Fibroblast of lung (primary cell): ENCODE measurements around the gene RTKN2. TPM values are rescaled to one million over a fixed set of nuclear protein-coding genes. Genes with fewer than 3 reads are reported as not detected.

Experiments used
- DNase-seq, 2 donors: peaks; one replicate each; pipeline versions ENCODE4 v3.0.0 to v3.0.0-alpha.2; 2010; ENCODE audit warnings: low read depth in 2 of 2
- H2AFZ ChIP-seq: 2 replicates; pipeline ENCODE4 v1.5.1; 2012; ENCODE audit warnings: low read length, control low read depth, inconsistent platforms
- H3K27ac ChIP-seq: 2 replicates; pipeline ENCODE4 v1.5.1; 2011; ENCODE audit warnings: low read length, control low read depth; ENCODE audit not compliant: insufficient read depth
- H3K27me3 ChIP-seq: 2 replicates; pipeline ENCODE4 v1.5.1; 2011; ENCODE audit warnings: mild to moderate bottlenecking, low read length; ENCODE audit not compliant: control insufficient read depth, insufficient read depth
- H3K36me3 ChIP-seq: 2 replicates; pipeline ENCODE4 v1.5.1; 2011; ENCODE audit warnings: low read length; ENCODE audit not compliant: control insufficient read depth, insufficient read depth
- H3K4me1 ChIP-seq: 2 replicates; pipeline ENCODE4 v1.5.1; 2011; ENCODE audit warnings: low read length; ENCODE audit not compliant: control insufficient read depth, insufficient read depth; ENCODE audit errors: extremely low read depth
- H3K4me2 ChIP-seq: 2 replicates; pipeline ENCODE4 v1.5.1; 2011; ENCODE audit warnings: low read length, control low read depth; ENCODE audit not compliant: insufficient read depth; ENCODE audit errors: extremely low read depth
- H3K4me3 ChIP-seq, 4 experiments: fragments of 200-600 bp in 1 of 4; sonication (generic) in 1 of 4; replicated peaks in 1 of 4; 2 replicates each; pipeline ENCODE4 v1.5.1; 2011 to 2016; ENCODE audit warnings: low read length in 4 of 4, low read depth in 3 of 4, mild to moderate bottlenecking in 3 of 4, control low read depth in 2 of 4, inconsistent platforms in 1 of 4, mixed read lengths in 1 of 4; ENCODE audit not compliant: insufficient read depth in 1 of 4; ENCODE audit errors: control extremely low read depth in 1 of 4
- H3K79me2 ChIP-seq: 2 replicates; pipeline ENCODE4 v1.5.1; 2012; ENCODE audit warnings: mild to moderate bottlenecking, low read length, inconsistent platforms; ENCODE audit not compliant: control insufficient read depth, insufficient read depth
- H3K9ac ChIP-seq: 2 replicates; pipeline ENCODE4 v1.5.1; 2011; ENCODE audit warnings: mild to moderate bottlenecking, low read length, control low read depth; ENCODE audit not compliant: insufficient read depth
- H3K9me3 ChIP-seq: 2 replicates; pipeline ENCODE4 v1.5.1; 2012; ENCODE audit warnings: low read depth, low read length; ENCODE audit not compliant: control insufficient read depth, insufficient read depth
- H4K20me1 ChIP-seq: 2 replicates; pipeline ENCODE4 v1.5.1; 2011; ENCODE audit warnings: low read length; ENCODE audit not compliant: control insufficient read depth, insufficient read depth; ENCODE audit errors: extremely low read depth
- CTCF ChIP-seq, 2 donors: IDR thresholded peaks in 1 of 2; conservative IDR thresholded peaks in 1 of 2; 1 replicate in 1 of 2; 2 replicates in 1 of 2; pipeline ENCODE4 v1.5.1; 2011 to 2012; ENCODE audit warnings: low read length in 2 of 2, control low read depth in 1 of 2, inconsistent platforms in 1 of 2, low read depth in 1 of 2, mild to moderate bottlenecking in 1 of 2
- EZH2 ChIP-seq: IDR thresholded peaks from 2 replicates; pipeline ENCODE4 v1.5.1; 2012; ENCODE audit warnings: low read length, control low read depth, mild to moderate bottlenecking; ENCODE audit errors: missing control alignments
- polyA plus RNA-seq, 2 donors: library from polyadenylated mRNA; depleted of rRNA in 1 of 2; stranded (reverse) in 1 of 2; unstranded in 1 of 2; fragments of >200 nt; gene quantifications; 2 replicates each; pipeline ENCODE4 v1.2.1, GENCODE V29; 2011 to 2012; ENCODE audit warnings: missing spikeins in 1 of 2
- total RNA-seq: library from RNA; depleted of rRNA; stranded (reverse); fragments of >200 nt; gene quantifications from 2 replicates; pipeline ENCODE4 v1.2.1, GENCODE V29; 2014

RTKN2 gene
- total and polyA plus RNA-seq, 2 donors (not counting 1 experiment from before 2014, with no cell fraction given): 1.1 to 1.2 TPM

GRCh38 chr10:62305813-62306212 lies 37.2 kb upstream of the RTKN2 start:
- Histone ChIP-seq H3K9me3 (no peaks in the 10 kb centered on the region), H3K27ac (no peak overlapping the region), H4K20me1 (no peaks in the 10 kb centered on the region), H3K79me2 (no peaks in the 10 kb centered on the region), H3K4me1 (no peaks in the 10 kb centered on the region), H3K9ac (no peak overlapping the region), H2AFZ (no peak overlapping the region), H3K4me2 (no peak overlapping the region), H3K36me3 (no peaks in the 10 kb centered on the region), H3K27me3 (no peaks in the 10 kb centered on the region), H3K4me3 (no peak overlapping the region)
- peak in 1 of 2 donors; percentile 30 for DNase-seq
- TF ChIP-seq EZH2: no peak
- TF ChIP-seq CTCF (conservative IDR thresholded peaks at IDR 0.05 in 1 of 2, IDR thresholded peaks at IDR 0.05 in 1 of 2; ENCODE audit: low read depth in 1 of 2, low read length in 2 of 2): no peak

GRCh38 chr10:62303922-62304321 lies 35.3 kb upstream of the RTKN2 start:
- no peak overlapping the region for H3K4me2 ChIP-seq
- no peak overlapping the region for H3K27ac ChIP-seq
- H3K79me2 ChIP-seq: no peaks in the 10 kb centered on the region
- TF ChIP-seq CTCF (conservative IDR thresholded peaks at IDR 0.05 in 1 of 2, IDR thresholded peaks at IDR 0.05 in 1 of 2; ENCODE audit: low read depth in 1 of 2, low read length in 2 of 2): no peak
- no peak for TF ChIP-seq EZH2
- H3K9ac ChIP-seq: no peak overlapping the region
- no peaks in the 10 kb centered on the region for H4K20me1 ChIP-seq
- H3K4me3 ChIP-seq: no peak overlapping the region
- no peak for DNase-seq
- no peak overlapping the region for H2AFZ ChIP-seq
- H3K36me3 ChIP-seq: no peaks in the 10 kb centered on the region
- H3K4me1 ChIP-seq: no peaks in the 10 kb centered on the region
- no peaks in the 10 kb centered on the region for H3K27me3 ChIP-seq
- no peaks in the 10 kb centered on the region for H3K9me3 ChIP-seq

GRCh38 chr10:62302760-62303159 lies 34.1 kb upstream of the RTKN2 start:
- Histone ChIP-seq H3K4me3 (no peak overlapping the region), H3K36me3 (no peaks in the 10 kb centered on the region), H3K27me3 (no peaks in the 10 kb centered on the region), H4K20me1 (no peaks in the 10 kb centered on the region), H3K4me1 (no peaks in the 10 kb centered on the region), H3K4me2 (no peak overlapping the region), H3K9ac (no peak overlapping the region), H3K79me2 (no peaks in the 10 kb centered on the region), H2AFZ (no peak overlapping the region), H3K9me3 (no peaks in the 10 kb centered on the region), H3K27ac (no peak overlapping the region)
- TF ChIP-seq EZH2 (no peak), CTCF (conservative IDR thresholded peaks at IDR 0.05 in 1 of 2, IDR thresholded peaks at IDR 0.05 in 1 of 2; ENCODE audit: low read depth in 1 of 2, low read length in 2 of 2) (no peak)
- no peak for DNase-seq
